Measurements from ENCODE around the gene TPRG1L. TPM values are rescaled to one million over a fixed set of nuclear protein-coding genes. Genes with fewer than 3 reads are reported as not detected.

TPRG1L gene
- total and polyA plus RNA-seq, 4 donors, result 24.1 to 46.6 (median 32.9) TPM

DNA sequence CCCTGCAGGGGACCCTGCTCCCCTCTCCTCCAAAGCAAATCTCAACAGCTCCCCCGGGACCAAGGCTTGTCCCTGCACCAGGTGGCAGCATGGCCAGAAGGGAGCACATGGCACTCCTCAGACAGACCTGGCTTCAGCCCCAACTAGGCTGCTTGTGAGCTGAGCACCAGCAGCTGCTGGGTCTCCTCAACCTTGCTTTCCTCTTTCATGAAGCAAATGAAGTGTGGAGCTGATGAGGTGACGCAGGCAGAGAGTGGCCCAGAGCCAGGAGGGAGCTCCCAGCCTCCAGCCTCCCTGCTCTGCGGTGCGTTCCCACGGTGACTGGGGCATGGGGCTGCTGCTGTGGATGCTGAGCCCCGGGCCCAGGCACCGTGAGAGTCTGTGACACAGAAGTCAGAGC, 47.5 kb upstream of the TPRG1L start:
- H3K4me3 ChIP-seq, result no peak overlapping the region
- no peaks in the 10 kb centered on the region for H3K27me3 ChIP-seq (ENCODE audit: control insufficient read depth in 3 of 3, insufficient read depth in 3 of 3, low read length in 2 of 3)
- no peaks in the 10 kb centered on the region for H3K9me3 ChIP-seq (ENCODE audit: control insufficient read depth in 4 of 4, insufficient read depth in 3 of 4, low read length in 3 of 4)
- H3K9ac ChIP-seq (ENCODE audit: insufficient read depth in 1 of 2, low read length in 2 of 2), result no peak overlapping the region
- 78 to 85% methylated on average over 7 of the region's 7 CpGs for WGBS, 2 donors
- H3K4me1 ChIP-seq (ENCODE audit: control insufficient read depth in 5 of 5, insufficient read depth in 5 of 5, low read length in 5 of 5), result peaks cover 0 to 60% (median 9%) of the 10 kb centered on the region in 5 donors
- TF ChIP-seq, protein P1, sequence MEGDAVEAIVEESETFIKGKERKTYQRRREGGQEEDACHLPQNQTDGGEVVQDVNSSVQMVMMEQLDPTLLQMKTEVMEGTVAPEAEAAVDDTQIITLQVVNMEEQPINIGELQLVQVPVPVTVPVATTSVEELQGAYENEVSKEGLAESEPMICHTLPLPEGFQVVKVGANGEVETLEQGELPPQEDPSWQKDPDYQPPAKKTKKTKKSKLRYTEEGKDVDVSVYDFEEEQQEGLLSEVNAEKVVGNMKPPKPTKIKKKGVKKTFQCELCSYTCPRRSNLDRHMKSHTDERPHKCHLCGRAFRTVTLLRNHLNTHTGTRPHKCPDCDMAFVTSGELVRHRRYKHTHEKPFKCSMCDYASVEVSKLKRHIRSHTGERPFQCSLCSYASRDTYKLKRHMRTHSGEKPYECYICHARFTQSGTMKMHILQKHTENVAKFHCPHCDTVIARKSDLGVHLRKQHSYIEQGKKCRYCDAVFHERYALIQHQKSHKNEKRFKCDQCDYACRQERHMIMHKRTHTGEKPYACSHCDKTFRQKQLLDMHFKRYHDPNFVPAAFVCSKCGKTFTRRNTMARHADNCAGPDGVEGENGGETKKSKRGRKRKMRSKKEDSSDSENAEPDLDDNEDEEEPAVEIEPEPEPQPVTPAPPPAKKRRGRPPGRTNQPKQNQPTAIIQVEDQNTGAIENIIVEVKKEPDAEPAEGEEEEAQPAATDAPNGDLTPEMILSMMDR (IDR thresholded peaks at IDR 0.05; ENCODE audit: control extremely low read depth, extremely low read depth), result no peak
- peaks cover 0 to 4% (median 0%) of the 10 kb centered on the region in 4 donors for H3K36me3 ChIP-seq (ENCODE audit: control insufficient read depth in 4 of 4, insufficient read depth in 4 of 4, low read length in 4 of 4)
- H3K27ac ChIP-seq (ENCODE audit: low read depth in 1 of 2, low read length in 1 of 2), result no peak overlapping the region
- ATAC-seq (ENCODE audit: insufficient read depth, low FRiP score), result peak; percentile 23
- DNase-seq, result peak; percentile 98 to 99 (median 99)

DNA sequence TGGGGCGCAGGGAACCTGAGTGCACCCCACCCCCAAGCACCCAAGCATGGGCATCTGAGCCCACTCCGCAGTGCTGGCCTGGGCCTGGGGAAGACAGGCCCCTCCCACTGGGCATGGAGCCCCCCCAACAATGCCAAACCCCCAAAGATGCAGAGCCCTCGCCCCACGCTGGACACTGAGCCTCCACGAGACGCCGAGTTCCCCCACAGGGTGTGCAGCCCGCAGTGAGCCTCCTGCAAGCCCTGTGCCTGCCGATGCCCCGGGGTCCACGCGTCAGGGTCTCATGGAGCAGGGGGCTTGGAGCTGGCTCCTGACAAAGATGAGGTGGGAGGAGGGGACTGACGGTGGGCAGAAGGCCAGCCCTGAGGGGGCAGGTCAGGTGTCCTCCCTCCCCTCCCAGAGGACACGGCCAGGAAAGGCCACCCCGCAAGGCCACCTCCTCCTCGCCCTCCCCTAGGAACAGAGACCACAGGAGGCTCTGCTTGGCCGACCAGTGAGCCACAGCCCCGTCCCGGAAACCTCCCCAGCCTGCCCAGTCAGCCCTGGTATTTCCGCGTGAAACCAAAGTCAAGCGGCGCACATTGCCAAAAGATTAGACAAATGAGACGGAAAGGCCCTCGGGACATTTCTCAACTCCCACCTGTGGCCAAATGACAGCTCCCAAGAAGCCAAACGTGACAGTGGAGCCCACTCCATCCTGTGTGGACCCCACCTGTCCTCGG, 46.9 kb upstream of the TPRG1L start:
- ATAC-seq (ENCODE audit: insufficient read depth, low FRiP score) (no peak), DNase-seq (peak in 2 of 3 donors; percentile 44 to 45)

DNA sequence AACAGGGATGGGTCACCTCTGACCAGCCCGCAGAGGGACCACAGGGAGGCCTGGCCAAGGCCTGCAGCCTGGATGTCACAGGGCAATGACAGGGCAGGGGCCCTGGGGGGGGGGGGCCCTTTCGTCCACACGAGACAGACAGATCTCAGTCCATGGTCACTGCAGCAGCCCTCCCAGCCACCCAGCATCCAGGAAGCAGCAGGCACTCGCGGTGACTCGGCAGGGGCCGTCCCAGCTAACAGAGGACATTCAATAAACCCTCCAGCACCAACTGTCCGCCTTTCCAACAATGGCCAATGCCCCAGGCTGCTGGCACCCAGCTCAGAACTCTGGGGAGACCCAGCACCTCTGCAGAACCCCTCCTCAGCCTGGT, 46.4 kb upstream of the TPRG1L start:
- TF ChIP-seq, protein P1 (IDR thresholded peaks at IDR 0.05; ENCODE audit: control extremely low read depth, extremely low read depth), result no peak

More for the DNA sequence above, 46.9 kb upstream of the TPRG1L start:
- TF ChIP-seq, protein P1 (IDR thresholded peaks at IDR 0.05; ENCODE audit: control extremely low read depth, extremely low read depth), result no peak
- Histone ChIP-seq H3K9me3 (ENCODE audit: control insufficient read depth in 4 of 4, insufficient read depth in 3 of 4, low read length in 3 of 4) (no peaks in the 10 kb centered on the region), H3K4me3 (no peak overlapping the region), H3K27me3 (ENCODE audit: control insufficient read depth in 3 of 3, insufficient read depth in 3 of 3, low read length in 2 of 3) (no peaks in the 10 kb centered on the region), H3K9ac (ENCODE audit: insufficient read depth in 1 of 2, low read length in 2 of 2) (no peak overlapping the region), H3K36me3 (ENCODE audit: control insufficient read depth in 4 of 4, insufficient read depth in 4 of 4, low read length in 4 of 4) (peaks cover 0 to 4% (median 0%) of the 10 kb centered on the region in 4 donors), H3K27ac (ENCODE audit: low read depth in 1 of 2, low read length in 1 of 2) (no peak overlapping the region), H3K4me1 (ENCODE audit: control insufficient read depth in 5 of 5, insufficient read depth in 5 of 5, low read length in 5 of 5) (peaks cover 0 to 63% (median 9%) of the 10 kb centered on the region in 5 donors)
- 75 to 87% methylated on average over 26 to 27 of the region's 27 CpGs for WGBS, 2 donors

More for the DNA sequence above, 46.4 kb upstream of the TPRG1L start:
- Histone ChIP-seq H3K27me3 (ENCODE audit: control insufficient read depth in 3 of 3, insufficient read depth in 3 of 3, low read length in 2 of 3) (no peaks in the 10 kb centered on the region), H3K9me3 (ENCODE audit: control insufficient read depth in 4 of 4, insufficient read depth in 3 of 4, low read length in 3 of 4) (no peaks in the 10 kb centered on the region), H3K27ac (ENCODE audit: low read depth in 1 of 2, low read length in 1 of 2) (no peak overlapping the region), H3K36me3 (ENCODE audit: control insufficient read depth in 4 of 4, insufficient read depth in 4 of 4, low read length in 4 of 4) (peaks cover 0 to 4% (median 0%) of the 10 kb centered on the region in 4 donors), H3K4me1 (ENCODE audit: control insufficient read depth in 5 of 5, insufficient read depth in 5 of 5, low read length in 5 of 5) (peaks cover 0 to 58% (median 9%) of the 10 kb centered on the region in 5 donors), H3K4me3 (no peak overlapping the region), H3K9ac (ENCODE audit: insufficient read depth in 1 of 2, low read length in 2 of 2) (no peak overlapping the region)
- DNase-seq, result no peak
- WGBS, 2 donors, result 89 to 93% methylated on average over 8 of the region's 8 CpGs
- ATAC-seq (ENCODE audit: insufficient read depth, low FRiP score), result no peak
